Loucy (cell line): Measurements from ENCODE around the gene PRR30.

Experiments used
- H2AFZ ChIP-seq: fragments of 200-600 bp; sonication (generic); 2 replicates; pipeline ENCODE4 v1.6.0; 2016; ENCODE audit warnings: antibody characterized with exemption, mild to moderate bottlenecking, low read length, moderate library complexity
- H3F3A ChIP-seq: fragments of 200-600 bp; 2 replicates; pipeline ENCODE4 v1.6.0; 2016; ENCODE audit warnings: antibody characterized with exemption, low read depth, mild to moderate bottlenecking
- H3K27me3 ChIP-seq: fragments of 200-600 bp; sonication (generic); 2 replicates; pipeline ENCODE4 v1.6.1; 2014; ENCODE audit warnings: low read length, mild to moderate bottlenecking; ENCODE audit not compliant: insufficient read depth, poor library complexity, severe bottlenecking
- H3K36me3 ChIP-seq: fragments of 200-600 bp; sonication (generic); 2 replicates; pipeline ENCODE4 v1.6.1; 2016; ENCODE audit warnings: low read length; ENCODE audit not compliant: insufficient read depth
- H3K4me1 ChIP-seq: fragments of 200-600 bp; sonication (generic); 2 replicates; pipeline ENCODE4 v1.5.1; 2014; ENCODE audit warnings: low read length, mild to moderate bottlenecking; ENCODE audit not compliant: insufficient read depth, poor library complexity, severe bottlenecking
- H3K4me2 ChIP-seq: fragments of 200-600 bp; sonication (generic); 2 replicates; pipeline ENCODE4 v1.6.0; 2014; ENCODE audit warnings: antibody characterized with exemption, low read length, low read depth, mild to moderate bottlenecking; ENCODE audit not compliant: poor library complexity, severe bottlenecking
- H3K4me3 ChIP-seq: fragments of 200-600 bp; sonication (generic); 2 replicates; pipeline ENCODE4 v1.5.1; 2014; ENCODE audit warnings: low read length, mild to moderate bottlenecking, mixed read lengths; ENCODE audit not compliant: poor library complexity, severe bottlenecking
- H3K79me2 ChIP-seq: fragments of 200-600 bp; sonication (generic); 2 replicates; pipeline ENCODE4 v1.6.1; 2014; ENCODE audit warnings: low read length; ENCODE audit not compliant: insufficient read depth
- H3K9ac ChIP-seq: fragments of 200-600 bp; sonication (generic); 2 replicates; pipeline ENCODE4 v1.6.0; 2014; ENCODE audit warnings: mild to moderate bottlenecking, low read depth, low read length, moderate library complexity; ENCODE audit not compliant: poor library complexity, severe bottlenecking
- H3K9me2 ChIP-seq: fragments of 200-600 bp; sonication (generic); replicated peaks from 2 replicates; pipeline ENCODE4 v1.6.1; 2016; ENCODE audit warnings: low read depth, low read length, mixed read lengths
- H3K9me3 ChIP-seq: fragments of 200-600 bp; sonication (generic); 2 replicates; pipeline ENCODE4 v1.6.1; 2014; ENCODE audit warnings: mild to moderate bottlenecking, antibody characterized with exemption, low read length, low read depth; ENCODE audit not compliant: insufficient read depth
- H4K20me1 ChIP-seq: fragments of 200-600 bp; sonication (generic); 2 replicates; pipeline ENCODE4 v1.6.0; 2014; ENCODE audit warnings: antibody characterized with exemption, low read length, mild to moderate bottlenecking; ENCODE audit not compliant: insufficient read depth, poor library complexity, severe bottlenecking
- EZH2phosphoT487 ChIP-seq: fragments of 200-600 bp; IDR thresholded peaks from 2 replicates; pipeline ENCODE4 v1.6.1; 2018; ENCODE audit warnings: antibody characterized with exemption, mild to moderate bottlenecking, moderate library complexity, borderline replicate concordance
- TF ChIP-seq, protein P1 (sequence below): fragments of 200-600 bp; sonication (generic); conservative IDR thresholded peaks from 2 replicates; pipeline ENCODE4 v1.5.1; 2014; ENCODE audit warnings: mild to moderate bottlenecking, antibody characterized with exemption, low read length

The PRR30 gene

DNA sequence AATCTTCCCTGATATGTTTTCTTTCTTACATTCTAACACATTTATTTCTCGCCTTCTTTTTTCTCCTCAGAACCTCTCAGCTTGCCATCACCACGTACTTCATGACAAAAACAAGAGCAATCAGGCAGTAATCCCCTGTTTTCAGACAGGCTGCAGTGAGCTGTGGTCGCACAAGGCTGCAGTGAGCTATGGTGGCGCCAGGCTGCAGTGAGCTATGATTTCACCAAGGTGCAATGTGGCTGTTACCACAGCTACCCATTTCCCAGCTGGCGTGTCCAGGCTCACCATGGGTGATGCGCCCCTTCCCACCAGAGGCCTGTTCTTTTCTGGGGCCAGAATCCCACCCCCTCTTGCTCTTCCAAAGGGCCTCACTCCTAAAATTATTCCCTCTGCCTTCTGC, 35.4 kb upstream of the PRR30 start:
- Histone ChIP-seq H3K9ac (no peak overlapping the region), H3K36me3 (no peaks in the 10 kb centered on the region), H3K9me2 (no peaks in the 10 kb centered on the region), H3K4me3 (no peak overlapping the region), H3F3A (no peaks in the 10 kb centered on the region), H2AFZ (no peak overlapping the region), H3K9me3 (no peaks in the 10 kb centered on the region), H3K79me2 (no peaks in the 10 kb centered on the region), H4K20me1 (no peaks in the 10 kb centered on the region), H3K4me2 (no peak overlapping the region), H3K27me3 (no peaks in the 10 kb centered on the region), H3K4me1 (no peaks in the 10 kb centered on the region)
- TF ChIP-seq, protein P1, sequence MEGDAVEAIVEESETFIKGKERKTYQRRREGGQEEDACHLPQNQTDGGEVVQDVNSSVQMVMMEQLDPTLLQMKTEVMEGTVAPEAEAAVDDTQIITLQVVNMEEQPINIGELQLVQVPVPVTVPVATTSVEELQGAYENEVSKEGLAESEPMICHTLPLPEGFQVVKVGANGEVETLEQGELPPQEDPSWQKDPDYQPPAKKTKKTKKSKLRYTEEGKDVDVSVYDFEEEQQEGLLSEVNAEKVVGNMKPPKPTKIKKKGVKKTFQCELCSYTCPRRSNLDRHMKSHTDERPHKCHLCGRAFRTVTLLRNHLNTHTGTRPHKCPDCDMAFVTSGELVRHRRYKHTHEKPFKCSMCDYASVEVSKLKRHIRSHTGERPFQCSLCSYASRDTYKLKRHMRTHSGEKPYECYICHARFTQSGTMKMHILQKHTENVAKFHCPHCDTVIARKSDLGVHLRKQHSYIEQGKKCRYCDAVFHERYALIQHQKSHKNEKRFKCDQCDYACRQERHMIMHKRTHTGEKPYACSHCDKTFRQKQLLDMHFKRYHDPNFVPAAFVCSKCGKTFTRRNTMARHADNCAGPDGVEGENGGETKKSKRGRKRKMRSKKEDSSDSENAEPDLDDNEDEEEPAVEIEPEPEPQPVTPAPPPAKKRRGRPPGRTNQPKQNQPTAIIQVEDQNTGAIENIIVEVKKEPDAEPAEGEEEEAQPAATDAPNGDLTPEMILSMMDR = no peak; the same call in 1 of the 2 replicates

- Histone ChIP-seq H3F3A (no peaks in the 10 kb centered on the region), H3K9ac (no peak overlapping the region), H2AFZ (no peak overlapping the region), H4K20me1 (no peaks in the 10 kb centered on the region), H3K4me1 (no peaks in the 10 kb centered on the region), H3K27me3 (no peaks in the 10 kb centered on the region), H3K9me3 (no peaks in the 10 kb centered on the region), H3K36me3 (no peaks in the 10 kb centered on the region), H3K79me2 (no peaks in the 10 kb centered on the region), H3K4me3 (no peak overlapping the region), H3K4me2 (no peak overlapping the region), H3K9me2 (no peaks in the 10 kb centered on the region)
- TF ChIP-seq, protein P1 = no peak
Observed at GRCh38 chr2:27171351-27171848, 32.2 kb upstream of the PRR30 start.

GRCh38 chr2:27170581-27171337, 31.5 kb upstream of the PRR30 start:
- Histone ChIP-seq H3K27me3 (no peaks in the 10 kb centered on the region), H3K4me3 (peak overlapping the region; percentile 69), H3F3A (no peaks in the 10 kb centered on the region), H4K20me1 (no peaks in the 10 kb centered on the region), H3K4me1 (no peaks in the 10 kb centered on the region), H3K36me3 (no peaks in the 10 kb centered on the region), H3K9me3 (no peaks in the 10 kb centered on the region), H3K9ac (no peak overlapping the region), H3K4me2 (peak overlapping the region; percentile 73), H3K79me2 (no peaks in the 10 kb centered on the region), H2AFZ (peak overlapping the region; percentile 92), H3K9me2 (no peaks in the 10 kb centered on the region)
- TF ChIP-seq, protein P1 = no peak
- no peak for TF ChIP-seq EZH2phosphoT487
